Astrocyte (in vitro differentiated cells and primary cell): Measurements from ENCODE around the gene OR6B1. TPM values are rescaled to one million over a fixed set of nuclear protein-coding genes. Genes with fewer than 3 reads are reported as not detected.

Source experiments
- DNase-seq: peaks from one replicate; pipeline ENCODE4 v3.0.0-alpha.2; 2010; ENCODE audit warnings: low read depth
- FAIRE-seq: peaks from 2 replicates; lab custom pipeline; 2011; peaks lifted over from hg19 to GRCh38; lab: Jason Lieb, UNC
- H2AFZ ChIP-seq: 2 replicates; pipeline ENCODE4 v1.6.0; 2012; ENCODE audit warnings: low read depth, low read length, inconsistent platforms
- H3K27ac ChIP-seq: 2 replicates; pipeline ENCODE4 v1.5.1; 2011; ENCODE audit warnings: low read depth, low read length, inconsistent platforms
- H3K27me3 ChIP-seq: 2 replicates; pipeline ENCODE4 v1.6.0; 2011; ENCODE audit warnings: low read length, inconsistent platforms; ENCODE audit not compliant: insufficient read depth
- H3K36me3 ChIP-seq: 2 replicates; pipeline ENCODE4 v1.5.1; 2011; ENCODE audit warnings: low read length, inconsistent platforms; ENCODE audit not compliant: insufficient read depth
- H3K4me1 ChIP-seq: 2 replicates; pipeline ENCODE4 v1.5.1; 2011; ENCODE audit warnings: low read length, inconsistent platforms; ENCODE audit not compliant: insufficient read depth
- H3K4me2 ChIP-seq: 2 replicates; pipeline ENCODE4 v1.6.0; 2012; ENCODE audit warnings: low read length, inconsistent platforms
- H3K4me3 ChIP-seq: 2 replicates; pipeline ENCODE4 v1.5.1; 2011; ENCODE audit warnings: low read depth, mild to moderate bottlenecking, low read length, inconsistent platforms; ENCODE audit not compliant: insufficient read depth
- H3K79me2 ChIP-seq: 2 replicates; pipeline ENCODE4 v1.6.0; 2012; ENCODE audit warnings: mild to moderate bottlenecking, low read length, inconsistent platforms; ENCODE audit not compliant: insufficient read depth
- H3K9ac ChIP-seq: 2 replicates; pipeline ENCODE4 v1.6.0; 2012; ENCODE audit warnings: mild to moderate bottlenecking, low read length, inconsistent platforms
- H3K9me3 ChIP-seq: 2 replicates; pipeline ENCODE4 v1.5.1; 2012; ENCODE audit warnings: low read depth, mild to moderate bottlenecking, low read length, inconsistent platforms; ENCODE audit not compliant: insufficient read depth
- H4K20me1 ChIP-seq: 2 replicates; pipeline ENCODE4 v1.6.0; 2012; ENCODE audit warnings: low read length, inconsistent platforms; ENCODE audit not compliant: insufficient read depth
- H3K27ac Mint-ChIP-seq: one replicate; pipeline ENCODE4 v1.8.0; 2021; ENCODE audit warnings: mild to moderate bottlenecking, mixed read lengths; ENCODE audit not compliant: unreplicated experiment
- H3K27me3 Mint-ChIP-seq: one replicate; pipeline ENCODE4 v1.8.0; 2021; ENCODE audit warnings: low read depth, mixed read lengths; ENCODE audit not compliant: unreplicated experiment
- H3K36me3 Mint-ChIP-seq: one replicate; pipeline ENCODE4 v1.8.0; 2021; ENCODE audit warnings: low read depth, mixed read lengths; ENCODE audit not compliant: unreplicated experiment
- H3K4me1 Mint-ChIP-seq: one replicate; pipeline ENCODE4 v1.8.0; 2021; ENCODE audit warnings: low read depth, mixed read lengths; ENCODE audit not compliant: unreplicated experiment
- H3K4me3 Mint-ChIP-seq: one replicate; pipeline ENCODE4 v1.8.0; 2021; ENCODE audit warnings: mild to moderate bottlenecking, moderate library complexity, mixed read lengths; ENCODE audit not compliant: unreplicated experiment
- H3K9me3 Mint-ChIP-seq: one replicate; pipeline ENCODE4 v1.8.0; 2021; ENCODE audit warnings: mild to moderate bottlenecking, mixed read lengths; ENCODE audit not compliant: unreplicated experiment
- CTCF ChIP-seq: IDR thresholded peaks from 2 replicates; pipeline ENCODE4 v1.5.1; 2011; ENCODE audit warnings: low read depth, mild to moderate bottlenecking, inconsistent platforms, low read length, moderate library complexity; ENCODE audit not compliant: insufficient read depth
- EZH2 ChIP-seq: IDR thresholded peaks from 2 replicates; pipeline ENCODE4 v1.6.1; 2012; ENCODE audit warnings: mild to moderate bottlenecking, low read length, inconsistent platforms; ENCODE audit not compliant: insufficient read depth
- total RNA-seq: library from RNA; stranded (reverse); gene quantifications from 2 replicates; pipeline ENCODE4 v1.2.1, GENCODE V29; 2021

The OR6B1 gene
- total RNA-seq, 1 donor from 2014 or later: not detected

GRCh38 chr7:144027974-144028373 lies 27.9 kb downstream of the OR6B1 start:
- no peaks in the 10 kb centered on the region for H3K27me3 Mint-ChIP-seq
- Histone ChIP-seq H3K79me2 (no peaks in the 10 kb centered on the region), H3K9me3 (no peaks in the 10 kb centered on the region), H3K4me1 (no peaks in the 10 kb centered on the region), H2AFZ (no peak overlapping the region), H3K4me2 (no peak overlapping the region), H3K4me3 (no peak overlapping the region), H3K27me3 (no peaks in the 10 kb centered on the region), H4K20me1 (no peaks in the 10 kb centered on the region), H3K27ac (no peak overlapping the region), H3K36me3 (no peaks in the 10 kb centered on the region), H3K9ac (no peak overlapping the region)
- DNase-seq: no peak
- no peak overlapping the region for H3K4me3 Mint-ChIP-seq
- no peaks in the 10 kb centered on the region for H3K9me3 Mint-ChIP-seq
- TF ChIP-seq EZH2 (no peak), CTCF (no peak)
- H3K4me1 Mint-ChIP-seq: no peaks in the 10 kb centered on the region
- no peak overlapping the region for H3K27ac Mint-ChIP-seq
- no peaks in the 10 kb centered on the region for H3K36me3 Mint-ChIP-seq
- no peak for FAIRE-seq

GRCh38 chr7:144028547-144028946 lies 28.4 kb downstream of the OR6B1 start:
- H3K4me1 Mint-ChIP-seq: no peaks in the 10 kb centered on the region
- no peak for TF ChIP-seq EZH2
- no peak for TF ChIP-seq CTCF
- H3K9ac ChIP-seq: no peak overlapping the region
- no peaks in the 10 kb centered on the region for H3K27me3 Mint-ChIP-seq
- no peak overlapping the region for H3K4me3 Mint-ChIP-seq
- no peaks in the 10 kb centered on the region for H3K9me3 ChIP-seq
- DNase-seq (no peak), FAIRE-seq (no peak)
- no peaks in the 10 kb centered on the region for H3K9me3 Mint-ChIP-seq
- H3K4me3 ChIP-seq: no peak overlapping the region
- H3K27me3 ChIP-seq: no peaks in the 10 kb centered on the region
- H4K20me1 ChIP-seq: no peaks in the 10 kb centered on the region
- H3K4me2 ChIP-seq: no peak overlapping the region
- no peak overlapping the region for H2AFZ ChIP-seq
- no peaks in the 10 kb centered on the region for H3K36me3 ChIP-seq
- H3K27ac ChIP-seq: no peak overlapping the region
- no peaks in the 10 kb centered on the region for H3K36me3 Mint-ChIP-seq
- H3K79me2 ChIP-seq: no peaks in the 10 kb centered on the region
- H3K4me1 ChIP-seq: no peaks in the 10 kb centered on the region
- no peak overlapping the region for H3K27ac Mint-ChIP-seq

- FAIRE-seq: no peak
- H3K9ac ChIP-seq: no peak overlapping the region
- H3K27me3 ChIP-seq: no peaks in the 10 kb centered on the region
- Mint-ChIP-seq H3K4me3 (no peak overlapping the region), H3K27me3 (no peaks in the 10 kb centered on the region), H3K27ac (no peak overlapping the region), H3K9me3 (no peaks in the 10 kb centered on the region), H3K36me3 (no peaks in the 10 kb centered on the region), H3K4me1 (peaks cover 1% of the 10 kb centered on the region)
- H3K9me3 ChIP-seq: no peaks in the 10 kb centered on the region
- H3K4me3 ChIP-seq: no peak overlapping the region
- no peak for TF ChIP-seq EZH2
- TF ChIP-seq CTCF: no peak
- no peak overlapping the region for H3K4me2 ChIP-seq
- no peak overlapping the region for H2AFZ ChIP-seq
- H3K36me3 ChIP-seq: no peaks in the 10 kb centered on the region
- no peak for DNase-seq
- H4K20me1 ChIP-seq: no peaks in the 10 kb centered on the region
- H3K4me1 ChIP-seq: no peaks in the 10 kb centered on the region
- no peaks in the 10 kb centered on the region for H3K79me2 ChIP-seq
- H3K27ac ChIP-seq: no peak overlapping the region
Measured at GRCh38 chr7:144032516-144032915, 32.4 kb downstream of the OR6B1 start.
